T-helper 9 cell (primary cell): ENCODE data around the gene TEX54.
"Not testable (repeated sequence)": the region's sequence is repeated elsewhere in the genome, so short reads cannot be mapped to it uniquely, and the experiment has no call there.

Experiments used
- DNase-seq: peaks from one replicate; pipeline ENCODE4 v3.0.0-alpha.2; 2020

Gene TEX54

GRCh38 chr11:62854825-62855570 lies 22.4 kb upstream of the TEX54 start:
- DNase-seq = no peak

- DNase-seq = no peak
These were observed 21.6 kb upstream of the TEX54 start for GRCh38 chr11:62854013-62854824.

- no peak for DNase-seq
These were observed 20.8 kb upstream of the TEX54 start for GRCh38 chr11:62853279-62853965.

- no peak for DNase-seq
These were observed 20.0 kb upstream of the TEX54 start for GRCh38 chr11:62852523-62853188.

GRCh38 chr11:62851807-62852522 lies 19.3 kb upstream of the TEX54 start:
- no peak for DNase-seq

GRCh38 chr11:62850911-62851806 lies 18.5 kb upstream of the TEX54 start:
- DNase-seq = no peak

GRCh38 chr11:62847767-62848314 lies 15.2 kb upstream of the TEX54 start:
- no peak for DNase-seq

GRCh38 chr11:62846177-62846576 lies 13.5 kb upstream of the TEX54 start:
- DNase-seq = no peak

- no peak for DNase-seq
These were observed 11.5 kb upstream of the TEX54 start for GRCh38 chr11:62844154-62844553.

- no peak for DNase-seq
These were observed 10.8 kb upstream of the TEX54 start for GRCh38 chr11:62843466-62843865.

GRCh38 chr11:62842891-62843290 lies 10.2 kb upstream of the TEX54 start:
- not testable (repeated sequence) for DNase-seq

GRCh38 chr11:62842171-62842741 lies 9.6 kb upstream of the TEX54 start:
- peak; percentile 18 for DNase-seq

- DNase-seq = peak; percentile 67
These were observed 8.9 kb upstream of the TEX54 start for GRCh38 chr11:62841361-62842170.

- peak; percentile 72 for DNase-seq
These were observed 8.2 kb upstream of the TEX54 start for GRCh38 chr11:62840721-62841360.

GRCh38 chr11:62839050-62839945 lies 6.7 kb upstream of the TEX54 start, which contains the start of gene WDR74:
Gene WDR74, minus strand, starts transcription at chr11:62839590. Its CDS starts 20 bp downstream, at chr11:62839570.
- DNase-seq = peak; percentile 86

GRCh38 chr11:62835336-62835735 lies 2.7 kb upstream of the TEX54 start:
- no peak for DNase-seq

GRCh38 chr11:62831520-62832335 lies 913 bp downstream of the TEX54 start, which contains the start of gene STX5:
Gene STX5, minus strand, starts transcription at chr11:62832051. Its CDS starts 808 bp downstream, at chr11:62831243.
- DNase-seq = peak; percentile 99
